GM18858 (cell line): ENCODE results near the gene TRDN.
A peak's percentile ranks its signal among the peaks of the same experiment; 100 is the strongest.

Source experiments
- ATAC-seq: cut with Tn5 transposase; IDR thresholded peaks from one replicate; pipeline ENCODE4 v1.9.1; 2021; ENCODE audit not compliant: unreplicated experiment

TRDN gene

GRCh38 chr6:123636782-123637181, at the start of gene TRDN:
TSS of gene TRDN (minus strand) at chr6:123636950. CDS start at chr6:123636775, 175 bp downstream.
- no peak for ATAC-seq

GRCh38 chr6:123681957-123682462, 45.3 kb upstream of the TRDN start:
- ATAC-seq = no peak

- ATAC-seq = no peak
These were observed 41.1 kb upstream of the TRDN start for GRCh38 chr6:123677897-123678296.

GRCh38 chr6:123676793-123677192, 40.0 kb upstream of the TRDN start:
- ATAC-seq = no peak

DNA sequence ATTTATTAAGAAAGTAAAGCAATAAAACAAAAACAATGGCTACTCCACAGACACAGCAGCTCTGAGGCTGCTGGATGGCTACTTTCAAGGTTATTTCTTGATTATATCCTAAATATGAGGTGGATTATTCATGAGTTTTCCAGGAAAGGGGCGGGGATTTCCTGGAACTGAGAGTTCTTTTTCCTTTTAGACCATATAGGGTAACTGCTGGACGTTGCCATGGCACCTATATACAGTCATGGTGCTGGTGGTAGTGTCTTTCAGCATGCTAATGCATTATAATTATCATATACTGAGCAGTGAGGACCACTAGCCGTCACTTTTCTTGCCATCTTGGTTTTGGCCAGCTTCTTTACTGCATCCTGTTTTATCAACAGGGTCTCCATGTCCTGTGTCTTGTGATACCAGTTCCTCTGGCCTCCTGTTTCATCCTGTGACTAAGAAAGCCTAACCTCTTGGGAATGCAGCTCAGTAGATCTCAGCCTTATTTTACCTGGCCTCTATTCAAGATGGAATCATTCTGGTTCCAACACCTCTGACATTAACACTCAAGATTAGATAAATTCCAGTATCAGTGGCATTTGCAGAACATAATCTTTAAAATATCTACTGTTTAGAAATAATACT, 32.3 kb upstream of the TRDN start:
- no peak for ATAC-seq

DNA sequence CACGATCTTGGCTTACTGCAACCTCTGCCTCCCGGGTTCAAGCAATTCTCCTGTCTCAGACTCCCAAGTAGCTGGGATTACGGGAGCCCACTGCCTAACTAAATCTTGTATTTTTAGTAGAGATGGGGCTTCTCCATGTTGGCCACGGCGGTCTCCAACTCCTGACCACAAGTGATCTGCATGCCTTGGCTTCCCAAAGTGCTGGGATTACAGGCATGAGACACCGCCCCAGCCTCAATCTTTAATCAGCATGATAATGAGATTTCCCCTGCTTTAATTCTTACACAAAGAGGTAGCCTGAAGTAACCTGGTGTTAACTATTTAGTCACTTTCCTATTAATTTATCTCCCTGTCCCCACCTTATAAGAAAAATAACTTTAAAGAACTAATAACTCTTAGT, 31.3 kb upstream of the TRDN start:
- ATAC-seq = no peak

DNA sequence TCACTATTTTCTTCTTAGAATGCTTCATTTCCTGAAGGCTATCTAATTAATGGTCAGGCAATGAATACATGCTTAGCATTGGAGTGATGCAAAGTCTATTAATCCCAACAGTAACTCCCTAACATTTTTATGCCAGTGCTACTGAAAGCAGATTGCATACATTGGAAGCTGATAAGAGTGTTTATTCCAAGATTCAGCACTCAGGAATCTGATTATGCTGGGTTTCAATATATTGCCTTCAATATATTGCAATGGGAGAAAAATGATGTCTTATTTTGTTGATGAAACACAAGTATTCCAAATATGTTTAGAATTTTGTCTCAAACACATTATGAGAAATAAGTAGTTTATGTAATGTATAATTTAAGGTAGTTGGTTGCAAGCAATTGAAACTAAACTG, 26.7 kb upstream of the TRDN start:
- ATAC-seq = no peak

DNA sequence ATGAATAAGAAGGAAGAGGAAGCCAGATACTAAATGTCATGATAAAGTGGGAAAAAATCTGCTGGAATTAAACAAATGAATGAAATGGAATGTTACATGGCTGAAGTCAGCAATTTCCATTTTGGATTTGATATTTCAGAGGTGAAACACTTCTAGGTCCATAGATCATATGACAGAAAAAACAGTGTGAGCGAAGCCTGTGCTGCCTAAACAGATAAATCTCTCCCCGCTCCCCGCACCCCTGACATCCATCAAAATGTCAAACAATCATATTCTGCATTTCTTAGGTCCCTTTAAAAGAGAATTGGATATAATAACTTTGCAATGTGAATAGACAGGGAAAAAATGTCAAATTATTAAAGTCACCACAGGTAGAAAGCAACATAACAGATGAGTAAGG, 26.0 kb upstream of the TRDN start:
- no peak for ATAC-seq

GRCh38 chr6:123661105-123661891, 24.5 kb upstream of the TRDN start:
- ATAC-seq = no peak

- no peak for ATAC-seq
These were observed 23.4 kb upstream of the TRDN start for GRCh38 chr6:123659960-123660748.

DNA sequence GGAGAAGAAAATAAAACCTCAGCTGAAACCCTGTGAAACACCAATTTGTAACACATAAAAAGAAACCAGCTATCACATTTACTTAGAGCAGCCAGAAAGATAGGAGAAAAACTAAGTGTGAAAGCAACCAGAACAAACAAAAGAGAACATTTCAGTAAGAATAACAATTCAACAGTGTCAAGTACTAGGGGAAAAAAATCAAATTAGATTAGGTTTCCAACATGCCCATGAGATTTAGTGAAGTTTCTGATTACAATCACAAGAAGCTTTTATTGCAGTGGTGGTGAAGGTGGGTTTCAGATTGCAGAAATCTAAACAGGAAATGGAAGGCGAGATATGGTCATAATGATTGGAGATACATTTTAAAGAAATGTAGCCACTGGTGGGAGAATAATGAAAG, 22.1 kb upstream of the TRDN start:
- no peak for ATAC-seq

DNA sequence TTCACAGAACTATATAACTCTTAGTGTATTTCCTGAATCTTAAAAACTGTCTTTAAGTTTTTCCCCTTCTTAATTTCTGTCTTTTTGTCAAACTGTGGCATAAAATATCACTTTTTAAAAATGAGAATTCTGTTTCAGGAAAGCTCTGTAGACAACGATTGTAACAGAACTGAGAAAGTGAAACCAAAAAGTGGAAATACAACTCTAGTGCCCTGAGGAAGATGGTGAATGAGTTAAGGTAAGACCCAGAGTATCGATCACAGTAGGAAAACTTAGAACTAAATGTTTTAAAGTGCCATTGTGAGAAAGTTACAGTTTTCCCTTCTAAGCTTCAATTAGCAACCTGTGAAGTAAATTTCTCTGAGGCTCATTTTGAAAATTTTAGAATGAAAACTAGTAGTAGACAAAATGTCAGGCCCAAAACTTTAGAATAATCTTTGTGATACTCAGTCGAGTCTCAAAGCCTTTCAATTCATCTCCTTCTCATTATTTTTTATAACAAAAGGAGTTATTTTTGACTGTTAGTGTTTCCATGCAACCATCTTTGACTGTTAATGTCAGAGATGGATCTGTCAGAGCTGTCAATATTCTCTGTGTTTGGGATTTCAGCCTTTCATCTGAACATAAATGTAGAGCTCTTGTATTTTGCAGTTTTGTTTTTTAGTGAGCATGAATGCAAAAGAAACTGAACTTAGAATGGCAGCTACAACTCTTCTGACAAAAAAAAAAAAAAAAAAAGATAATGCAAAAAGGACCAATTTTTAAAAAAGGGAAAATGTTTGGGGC, 19.0 kb upstream of the TRDN start:
- ATAC-seq = peak; percentile 90

- ATAC-seq = no peak
These were observed 12.0 kb upstream of the TRDN start for GRCh38 chr6:123648723-123649122.

DNA sequence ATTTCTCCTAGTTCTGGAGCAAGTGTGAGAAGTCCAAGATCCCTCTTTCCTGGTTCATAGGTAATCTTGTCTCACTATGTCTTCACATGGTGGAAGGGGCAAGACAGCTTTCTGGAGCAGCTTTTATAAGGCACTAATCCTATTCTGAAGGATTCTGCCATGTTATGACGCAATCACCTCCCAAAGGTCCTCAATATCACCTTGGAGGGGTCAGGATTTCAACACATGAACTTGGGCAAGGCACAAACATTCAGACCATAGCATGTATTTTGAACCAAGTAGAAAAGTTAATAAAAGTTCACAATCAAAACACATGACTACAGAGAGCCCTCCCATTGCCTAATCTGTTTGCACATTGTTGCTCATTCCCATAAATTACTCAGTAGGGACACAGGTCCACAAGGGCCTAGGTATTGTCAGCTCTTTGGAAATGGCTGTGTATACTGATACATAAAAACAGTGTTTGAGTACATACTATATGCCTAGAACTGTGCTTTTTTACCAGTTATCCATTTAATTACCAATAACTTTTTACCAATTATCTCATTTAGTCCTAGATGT, 11.3 kb upstream of the TRDN start:
- ATAC-seq = no peak

DNA sequence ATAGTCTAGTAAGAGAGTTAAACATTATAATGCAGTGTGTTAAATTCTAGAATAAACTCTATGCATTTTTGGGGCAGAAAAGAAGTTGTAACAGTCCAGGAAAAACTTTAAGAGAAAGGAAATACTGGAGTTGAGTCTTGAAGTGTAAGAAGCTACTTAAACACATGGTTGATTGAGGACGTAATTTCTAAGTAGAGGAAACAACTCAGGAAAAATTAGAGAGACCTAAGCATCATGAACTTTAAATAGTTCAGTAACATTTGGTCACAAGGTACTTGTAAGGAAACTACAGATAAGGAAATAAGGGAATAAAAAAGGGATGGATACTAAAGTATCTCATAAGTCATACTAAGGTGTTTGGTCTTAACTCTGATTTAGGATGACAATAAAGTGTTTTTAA, 4.7 kb upstream of the TRDN start:
- no peak for ATAC-seq

GRCh38 chr6:123640567-123641187, 3.9 kb upstream of the TRDN start:
- ATAC-seq = no peak

DNA sequence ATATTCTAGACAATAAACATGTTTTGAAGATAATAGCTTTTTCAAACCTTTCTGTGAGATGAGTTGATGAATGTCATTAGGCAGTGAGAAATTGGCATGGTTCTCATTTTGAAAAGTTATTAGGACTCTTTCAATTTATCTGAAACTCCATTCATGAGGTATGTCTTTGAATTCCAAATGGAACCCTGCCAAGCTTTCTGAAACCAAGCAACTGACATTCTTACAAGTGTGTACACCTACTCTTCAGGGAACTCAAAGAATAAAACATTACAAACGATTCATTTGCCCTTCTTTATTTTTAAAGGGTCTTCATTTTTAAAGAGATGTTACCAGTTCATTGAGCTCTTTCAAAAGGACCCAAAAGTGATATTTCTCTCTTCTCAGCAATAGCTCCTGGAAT, 2.1 kb upstream of the TRDN start:
- no peak for ATAC-seq

DNA sequence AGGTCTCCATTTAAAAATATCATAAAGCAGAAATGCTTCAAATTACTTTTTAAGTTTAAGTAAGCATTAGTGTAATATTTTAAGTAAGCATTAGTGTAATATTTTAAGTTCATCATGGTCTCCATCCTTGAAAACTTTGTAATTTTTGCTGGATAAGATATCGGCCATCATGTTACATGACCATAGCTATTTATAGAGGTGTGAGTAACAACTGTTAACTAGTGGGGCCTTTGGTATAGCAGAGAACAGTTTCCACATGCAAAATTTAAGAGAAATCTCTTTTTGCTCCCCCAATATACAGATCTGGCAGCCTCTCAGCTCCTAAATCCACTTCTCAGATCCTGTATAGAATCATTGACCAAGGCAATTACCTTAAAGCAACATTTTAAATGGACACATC, 468 bp downstream of the TRDN start:
- no peak for ATAC-seq

GRCh38 chr6:123635567-123635966, 1.2 kb downstream of the TRDN start:
- ATAC-seq = no peak

GRCh38 chr6:123635144-123635543, 1.6 kb downstream of the TRDN start:
- ATAC-seq = no peak
